Astrocyte of the spinal cord (primary cell): Measurements from ENCODE around the gene ATRN.

ENCODE experiments used
- DNase-seq: peaks from one replicate; pipeline ENCODE4 v3.0.0; 2011; ENCODE audit warnings: low read depth, low spot score
- H3K4me3 ChIP-seq: 2 replicates; pipeline ENCODE4 v1.5.1; 2011; ENCODE audit warnings: low read depth, mild to moderate bottlenecking, low read length, moderate library complexity
- in situ Hi-C: cut with HindIII; loops from 2 replicates; pipeline ENCODE4 v1.10.0; 2017; ENCODE audit warnings: low sequenced_read_pairs
- TF ChIP-seq, protein P1 (sequence below): IDR thresholded peaks from 2 replicates; pipeline ENCODE4 v1.5.1; 2012; ENCODE audit warnings: low read depth, mild to moderate bottlenecking, low read length, inconsistent platforms

The ATRN gene

GRCh38 chr20:3628502-3629314 is 157.9 kb downstream of the ATRN start:
- no peak for DNase-seq

DNA sequence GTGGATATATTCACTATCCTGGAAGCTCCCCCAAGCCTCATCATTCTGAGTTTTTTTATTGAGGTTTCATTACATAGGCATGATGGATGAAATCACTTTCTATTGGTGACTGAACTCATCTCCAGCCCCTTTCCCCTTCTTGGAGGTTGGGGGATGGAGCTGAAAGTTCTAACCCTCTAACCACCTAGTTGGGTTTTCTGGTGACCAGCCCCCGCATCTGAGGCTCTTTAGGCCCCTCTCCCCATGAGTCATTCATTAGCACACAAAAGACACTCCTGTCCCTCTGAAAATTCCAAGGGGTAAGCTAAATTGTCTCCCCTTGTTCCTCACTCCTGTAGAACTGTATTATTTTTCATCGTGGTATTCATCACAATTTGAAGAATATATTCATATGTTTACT is 159.1 kb downstream of the ATRN start:
- no peak for DNase-seq
- H3K4me3 ChIP-seq, result no peak overlapping the region
- TF ChIP-seq, protein P1, sequence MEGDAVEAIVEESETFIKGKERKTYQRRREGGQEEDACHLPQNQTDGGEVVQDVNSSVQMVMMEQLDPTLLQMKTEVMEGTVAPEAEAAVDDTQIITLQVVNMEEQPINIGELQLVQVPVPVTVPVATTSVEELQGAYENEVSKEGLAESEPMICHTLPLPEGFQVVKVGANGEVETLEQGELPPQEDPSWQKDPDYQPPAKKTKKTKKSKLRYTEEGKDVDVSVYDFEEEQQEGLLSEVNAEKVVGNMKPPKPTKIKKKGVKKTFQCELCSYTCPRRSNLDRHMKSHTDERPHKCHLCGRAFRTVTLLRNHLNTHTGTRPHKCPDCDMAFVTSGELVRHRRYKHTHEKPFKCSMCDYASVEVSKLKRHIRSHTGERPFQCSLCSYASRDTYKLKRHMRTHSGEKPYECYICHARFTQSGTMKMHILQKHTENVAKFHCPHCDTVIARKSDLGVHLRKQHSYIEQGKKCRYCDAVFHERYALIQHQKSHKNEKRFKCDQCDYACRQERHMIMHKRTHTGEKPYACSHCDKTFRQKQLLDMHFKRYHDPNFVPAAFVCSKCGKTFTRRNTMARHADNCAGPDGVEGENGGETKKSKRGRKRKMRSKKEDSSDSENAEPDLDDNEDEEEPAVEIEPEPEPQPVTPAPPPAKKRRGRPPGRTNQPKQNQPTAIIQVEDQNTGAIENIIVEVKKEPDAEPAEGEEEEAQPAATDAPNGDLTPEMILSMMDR, result no peak
- in situ Hi-C loops, result no loop called here

More at GRCh38 chr20:3628502-3629314, 157.9 kb downstream of the ATRN start:
- in situ Hi-C loops, result no loop called here
- no peak overlapping the region for H3K4me3 ChIP-seq
- TF ChIP-seq, protein P1, result no peak

GRCh38 chr20:3630429-3630828 is 159.6 kb downstream of the ATRN start:
- in situ Hi-C loops, result no loop called here
- TF ChIP-seq, protein P1, result no peak
- DNase-seq, result no peak
- H3K4me3 ChIP-seq, result no peak overlapping the region

DNA sequence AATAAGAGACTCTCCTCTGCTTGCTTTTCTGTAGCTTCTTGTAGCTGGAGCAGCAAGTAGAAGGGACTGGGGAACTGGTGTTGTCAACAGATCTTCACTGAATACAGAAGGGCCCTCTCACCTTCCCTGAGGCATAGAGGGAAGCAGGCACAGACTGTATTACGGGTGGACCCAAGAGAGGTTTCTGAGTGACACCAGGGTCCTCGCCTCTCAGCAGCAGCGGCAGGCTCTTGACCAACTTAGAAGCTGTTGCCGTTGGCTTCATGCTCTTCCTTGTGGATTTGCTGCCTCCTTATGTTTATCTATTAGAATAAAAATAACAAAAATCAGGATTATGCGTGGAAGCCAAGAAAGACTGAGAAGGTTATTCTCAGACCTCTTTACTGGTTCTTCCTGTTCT is 160.7 kb downstream of the ATRN start:
- TF ChIP-seq, protein P1, result no peak
- in situ Hi-C loops, result no loop called here
- DNase-seq, result no peak
- H3K4me3 ChIP-seq, result no peak overlapping the region

DNA sequence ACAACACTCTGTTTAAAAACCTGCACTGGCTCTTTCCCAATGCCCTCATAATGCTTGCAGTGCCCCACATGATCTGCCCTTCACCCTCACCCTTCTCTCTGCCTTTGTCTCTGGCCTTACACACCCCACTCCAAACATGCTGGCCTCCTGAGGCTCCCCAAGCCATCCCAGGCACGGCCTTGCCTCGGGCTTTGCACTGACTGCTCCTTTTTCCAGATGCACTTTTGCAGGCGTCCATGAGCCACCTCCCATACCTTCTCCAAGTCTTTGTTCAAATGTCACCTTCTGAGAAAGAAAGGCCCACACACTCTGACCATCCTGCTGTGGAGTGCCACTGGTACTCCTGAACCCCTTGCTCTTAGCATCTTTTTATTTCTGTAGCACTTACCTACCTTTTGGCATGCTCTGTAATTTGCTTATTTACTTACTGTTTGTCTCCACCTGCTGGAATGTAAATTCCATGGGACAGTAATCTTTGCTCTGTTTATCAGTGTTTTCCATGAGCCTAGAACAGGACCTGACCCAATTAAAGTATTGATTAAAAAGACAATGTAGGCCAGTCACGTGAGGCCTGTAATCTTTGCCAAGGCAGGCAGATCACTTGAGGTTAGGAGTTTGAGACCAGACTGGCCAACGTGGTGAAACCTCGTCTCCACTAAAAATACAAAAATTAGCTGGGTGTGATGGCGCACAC is 161.6 kb downstream of the ATRN start:
- H3K4me3 ChIP-seq, result no peak overlapping the region
- DNase-seq, result no peak
- TF ChIP-seq, protein P1, result no peak
- in situ Hi-C loops, result no loop called here

- no peak overlapping the region for H3K4me3 ChIP-seq
- TF ChIP-seq, protein P1, result no peak
- in situ Hi-C loops, result no loop called here
- DNase-seq, result no peak
Observed at GRCh38 chr20:3633913-3634478, 163.2 kb downstream of the ATRN start.
